Measurements from ENCODE around the gene DSEL.

The DSEL gene

GRCh38 chr18:67514901-67515540 lies 1.5 kb downstream of the DSEL start:
- TF ChIP-seq, protein P1, sequence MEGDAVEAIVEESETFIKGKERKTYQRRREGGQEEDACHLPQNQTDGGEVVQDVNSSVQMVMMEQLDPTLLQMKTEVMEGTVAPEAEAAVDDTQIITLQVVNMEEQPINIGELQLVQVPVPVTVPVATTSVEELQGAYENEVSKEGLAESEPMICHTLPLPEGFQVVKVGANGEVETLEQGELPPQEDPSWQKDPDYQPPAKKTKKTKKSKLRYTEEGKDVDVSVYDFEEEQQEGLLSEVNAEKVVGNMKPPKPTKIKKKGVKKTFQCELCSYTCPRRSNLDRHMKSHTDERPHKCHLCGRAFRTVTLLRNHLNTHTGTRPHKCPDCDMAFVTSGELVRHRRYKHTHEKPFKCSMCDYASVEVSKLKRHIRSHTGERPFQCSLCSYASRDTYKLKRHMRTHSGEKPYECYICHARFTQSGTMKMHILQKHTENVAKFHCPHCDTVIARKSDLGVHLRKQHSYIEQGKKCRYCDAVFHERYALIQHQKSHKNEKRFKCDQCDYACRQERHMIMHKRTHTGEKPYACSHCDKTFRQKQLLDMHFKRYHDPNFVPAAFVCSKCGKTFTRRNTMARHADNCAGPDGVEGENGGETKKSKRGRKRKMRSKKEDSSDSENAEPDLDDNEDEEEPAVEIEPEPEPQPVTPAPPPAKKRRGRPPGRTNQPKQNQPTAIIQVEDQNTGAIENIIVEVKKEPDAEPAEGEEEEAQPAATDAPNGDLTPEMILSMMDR (IDR thresholded peaks at IDR 0.05; ENCODE audit: insufficient read depth, missing control alignments): no peak
- DNase-seq (ENCODE audit: insufficient read length, low spot score) (no peak), FAIRE-seq (no peak)

DNA sequence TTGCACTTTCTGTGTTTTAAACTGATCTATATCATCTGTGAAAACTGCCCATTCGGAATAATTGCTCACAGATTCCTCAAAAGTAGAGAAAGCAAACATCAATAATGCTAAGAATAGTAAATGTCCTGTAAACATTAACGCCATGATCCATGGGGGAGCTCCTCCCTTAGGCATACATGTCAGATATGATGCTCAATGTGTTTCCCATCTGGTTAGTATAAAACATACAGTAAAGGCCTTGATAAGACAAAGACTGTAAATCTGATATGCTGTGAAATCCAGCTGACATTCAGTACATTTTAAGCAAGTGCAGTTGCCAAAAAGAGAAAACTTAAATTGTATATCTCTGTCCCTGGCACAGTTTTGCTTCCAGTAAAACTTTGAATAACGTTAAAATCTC lies 2.1 kb downstream of the DSEL start:
- DNase-seq (ENCODE audit: insufficient read length, low spot score): no peak
- TF ChIP-seq, protein P1 (IDR thresholded peaks at IDR 0.05; ENCODE audit: insufficient read depth, missing control alignments): no peak
- FAIRE-seq: no peak

DNA sequence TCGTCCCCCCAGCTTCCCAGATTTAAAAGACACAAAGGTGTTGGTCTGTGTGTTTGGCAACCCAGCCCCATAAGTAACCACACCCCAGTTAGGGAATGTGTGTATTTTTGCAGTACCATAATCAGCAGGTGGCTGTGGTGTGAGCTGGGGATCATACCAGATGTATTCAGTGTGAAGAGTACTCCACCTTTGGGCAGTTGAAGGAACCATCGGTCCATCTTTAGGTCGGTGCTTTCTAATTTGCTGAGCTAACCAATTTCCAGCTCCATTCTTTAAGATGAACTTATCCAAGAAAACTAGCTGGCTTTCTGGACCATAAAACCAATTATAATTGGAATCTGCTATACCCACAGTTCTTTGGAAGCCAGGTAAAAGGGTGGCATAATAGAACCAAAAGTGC lies 3.2 kb downstream of the DSEL start:
- TF ChIP-seq, protein P1 (IDR thresholded peaks at IDR 0.05; ENCODE audit: insufficient read depth, missing control alignments): peak; percentile 34
- DNase-seq (ENCODE audit: insufficient read length, low spot score) (no peak), FAIRE-seq (no peak)

DNA sequence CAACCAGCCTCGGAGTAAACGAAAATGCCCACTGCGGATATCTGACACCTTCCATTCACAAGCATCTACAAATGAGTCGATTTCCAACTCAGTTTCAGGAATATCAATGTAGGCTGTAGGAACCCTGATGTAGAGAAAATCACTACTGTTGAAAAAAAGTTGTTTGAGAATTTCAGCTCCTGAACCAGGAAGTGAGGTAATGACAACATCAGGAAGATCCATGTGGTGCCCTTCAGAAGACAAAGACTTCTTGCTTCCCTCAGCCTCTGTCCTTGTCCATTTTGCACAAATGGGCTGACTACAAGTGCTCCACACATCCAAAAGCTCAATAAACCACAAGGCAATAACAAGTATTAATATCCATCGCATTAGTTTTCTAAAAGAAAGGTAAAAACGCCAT lies 4.7 kb downstream of the DSEL start:
- FAIRE-seq (no peak), DNase-seq (ENCODE audit: insufficient read length, low spot score) (no peak)
- TF ChIP-seq, protein P1 (IDR thresholded peaks at IDR 0.05; ENCODE audit: insufficient read depth, missing control alignments): no peak

DNA sequence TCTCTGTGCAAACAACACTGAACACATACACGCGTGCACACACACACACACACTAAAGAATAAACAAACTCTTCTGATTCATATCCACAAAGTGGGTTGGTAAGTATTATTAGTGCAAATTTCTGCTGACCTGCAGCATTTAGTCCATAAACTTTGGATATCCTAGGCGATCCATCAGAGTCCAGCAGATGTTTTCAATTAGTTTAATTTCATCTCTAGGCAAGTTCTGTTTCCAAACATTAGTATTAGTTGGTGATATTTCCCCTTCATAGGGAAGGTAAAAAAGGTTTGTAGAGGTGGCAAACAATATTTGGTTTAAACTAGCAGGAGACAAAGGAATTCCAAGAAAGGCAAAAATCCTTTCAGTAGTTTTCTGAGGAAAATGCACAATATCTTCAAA lies 5.7 kb downstream of the DSEL start:
- TF ChIP-seq, protein P1 (IDR thresholded peaks at IDR 0.05; ENCODE audit: insufficient read depth, missing control alignments): no peak

DNA sequence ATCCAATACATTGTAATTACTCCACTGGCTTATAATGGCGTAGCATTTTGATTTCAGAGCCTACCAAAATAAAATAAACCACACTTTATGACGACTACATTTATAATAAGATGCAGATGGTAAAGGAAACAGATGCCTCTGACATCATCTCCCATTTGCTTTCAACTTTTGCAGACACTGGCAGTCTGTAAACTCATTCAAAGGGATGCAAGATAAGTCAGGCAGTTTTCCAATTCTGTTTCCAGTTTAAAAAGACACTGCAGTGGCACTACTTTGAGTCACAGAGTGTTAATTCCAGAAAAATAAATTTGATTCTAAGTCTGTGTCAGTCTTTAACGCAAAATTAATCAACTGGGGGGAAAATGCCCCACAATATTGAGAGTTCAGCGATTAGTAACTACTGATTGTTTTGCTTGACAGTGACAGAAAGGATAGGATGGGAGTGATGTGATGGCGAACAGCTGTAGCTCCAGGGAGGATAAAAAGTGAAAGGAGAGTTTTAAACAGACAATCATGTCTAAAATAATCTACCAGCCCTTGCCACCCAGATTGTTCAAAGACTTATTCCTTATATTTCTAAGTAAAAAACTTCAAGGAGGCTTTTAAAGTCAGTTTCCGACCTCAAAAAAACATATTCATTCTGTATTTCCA lies 6.7 kb downstream of the DSEL start:
- TF ChIP-seq, protein P1 (IDR thresholded peaks at IDR 0.05; ENCODE audit: insufficient read depth, missing control alignments): no peak
- DNase-seq (ENCODE audit: insufficient read length, low spot score) (no peak), FAIRE-seq (no peak)

More for the DNA sequence above, 5.7 kb downstream of the DSEL start:
- DNase-seq (ENCODE audit: insufficient read length, low spot score) (no peak), FAIRE-seq (no peak)

DNA sequence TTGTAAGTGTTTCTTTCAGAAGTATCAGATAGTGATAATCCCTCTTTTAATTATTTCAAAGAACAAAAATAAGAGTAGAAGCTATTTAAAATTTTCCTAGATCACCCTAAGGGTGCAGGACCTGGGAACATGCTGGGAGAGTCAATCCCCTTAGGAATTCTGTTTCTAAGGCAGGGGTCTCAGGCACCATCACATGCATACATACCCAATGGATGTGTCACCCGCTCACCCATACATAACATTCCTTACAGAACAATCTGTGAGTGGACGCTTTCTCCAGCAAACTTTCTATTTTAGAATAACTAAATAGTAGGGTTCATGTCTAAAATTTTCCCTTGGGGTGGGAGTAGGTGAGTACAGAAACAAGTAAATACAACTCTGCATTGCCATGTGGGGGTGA lies 8.4 kb downstream of the DSEL start:
- TF ChIP-seq, protein P1 (IDR thresholded peaks at IDR 0.05; ENCODE audit: insufficient read depth, missing control alignments): no peak
- no peak for FAIRE-seq
- no peak for DNase-seq (ENCODE audit: insufficient read length, low spot score)
